HepG2 (cell line): ENCODE results near the gene GDF15. TPM values are rescaled to one million over a fixed set of nuclear protein-coding genes. Genes with fewer than 3 reads are reported as not detected.

Source experiments
- ATF7-NPFF ChIP-seq: sonication (generic); formaldehyde crosslinking; IDR thresholded peaks from 2 replicates; pipeline ENCODE4 v1.8.1; 2023; ENCODE audit warnings: mild to moderate bottlenecking, low read depth, missing genetic modification reagents, moderate library complexity
- EEA1 ChIP-seq: sonication (generic); formaldehyde crosslinking; IDR thresholded peaks from 2 replicates; pipeline ENCODE4 v1.5.1; 2020; ENCODE audit warnings: mild to moderate bottlenecking, missing genetic modification reagents, borderline replicate concordance
- FOXM1 ChIP-seq: sonication (generic); formaldehyde crosslinking; IDR thresholded peaks from 2 replicates; pipeline ENCODE4 v1.5.0; 2020; ENCODE audit warnings: missing genetic modification reagents
- IKZF4 ChIP-seq: sonication (generic); formaldehyde crosslinking; IDR thresholded peaks from 2 replicates; pipeline ENCODE4 v1.5.1; 2020; ENCODE audit warnings: borderline replicate concordance, mild to moderate bottlenecking, low read depth, missing genetic modification reagents; ENCODE audit errors: not compliant biosample characterization
- IRF2 ChIP-seq: IDR thresholded peaks from 2 replicates; pipeline ENCODE4 v1.6.1; 2018; ENCODE audit warnings: missing genetic modification reagents, missing compliant biosample characterization
- KLF13 ChIP-seq: sonication (generic); formaldehyde crosslinking; IDR thresholded peaks from 2 replicates; pipeline ENCODE4 v1.4.0; 2020; ENCODE audit warnings: mild to moderate bottlenecking, missing genetic modification reagents
- MAZ ChIP-seq, 2 experiments: sonication (generic) in 1 of 2; formaldehyde crosslinking in 1 of 2; IDR thresholded peaks; 2 replicates each; pipeline versions ENCODE4 v1.5.0 to v1.6.1; 2012 to 2020; ENCODE audit warnings: low read depth in 2 of 2, mild to moderate bottlenecking in 2 of 2, borderline replicate concordance in 1 of 2, improper control_type of control experiment in 1 of 2, low read length in 1 of 2, missing genetic modification reagents in 1 of 2, moderate library complexity in 1 of 2
- POLR2A ChIP-seq, 2 experiments: IDR thresholded peaks; 2 replicates each; pipeline ENCODE4 v1.6.1; 2011; ENCODE audit warnings: low read depth in 2 of 2, low read length in 2 of 2, mild to moderate bottlenecking in 1 of 2, moderate library complexity in 1 of 2; ENCODE audit not compliant: insufficient read depth in 1 of 2
- POLR2AphosphoS5 ChIP-seq: IDR thresholded peaks from 2 replicates; pipeline ENCODE4 v1.6.1; 2012; ENCODE audit warnings: low read depth, low read length
- SMARCE1 ChIP-seq: fragments of 450-650 bp; IDR thresholded peaks from 2 replicates; pipeline ENCODE4 v1.6.1; 2017; ENCODE audit warnings: borderline replicate concordance
- ZMAT3 ChIP-seq: sonication (generic); formaldehyde crosslinking; conservative IDR thresholded peaks from 2 replicates; pipeline ENCODE4 v1.7.0; 2021; ENCODE audit warnings: missing genetic modification reagents
- ZNF230 ChIP-seq: sonication (generic); formaldehyde crosslinking; IDR thresholded peaks from 2 replicates; pipeline ENCODE4 v1.4.0; 2020; ENCODE audit warnings: mild to moderate bottlenecking, missing genetic modification reagents
- ZNF678 ChIP-seq: sonication (generic); formaldehyde crosslinking; IDR thresholded peaks from 2 replicates; pipeline ENCODE4 v1.4.0; 2020; ENCODE audit warnings: mild to moderate bottlenecking, missing genetic modification reagents
- ZNF749 ChIP-seq: sonication (generic); formaldehyde crosslinking; IDR thresholded peaks from 2 replicates; pipeline ENCODE4 v1.8.0; 2022; ENCODE audit warnings: mild to moderate bottlenecking, missing genetic modification reagents, moderate library complexity, borderline replicate concordance
- ZNF83 ChIP-seq: sonication (generic); formaldehyde crosslinking; IDR thresholded peaks from 2 replicates; pipeline ENCODE4 v1.4.0; 2020; ENCODE audit warnings: missing genetic modification reagents, mild to moderate bottlenecking, borderline replicate concordance
- polyA plus RNA-seq, 8 experiments: library from polyadenylated mRNA; depleted of rRNA in 3 of 8; stranded (reverse) in 7 of 8; unstranded in 1 of 8; fragments of >200 nt; fragmentation: Illumina TruSeq in 4 of 8; extraction: Trizol in 4 of 8; gene quantifications; 2 replicates each; pipeline versions ENCODE4 v1.2.1 to v1.2.3, GENCODE V29; 2011 to 2016; ENCODE audit warnings: low read depth in 4 of 8, missing spikeins in 1 of 8, mixed read lengths in 1 of 8; ENCODE audit not compliant: insufficient read depth in 1 of 8
- total RNA-seq, 5 experiments: library from RNA; depleted of rRNA; stranded (reverse); fragments of >200 nt; fragmentation: Illumina TruSeq; extraction: Trizol; gene quantifications; 2 replicates each; pipeline ENCODE4 v1.2.3, GENCODE V29; 2016; ENCODE audit warnings: low read depth in 1 of 5
- TF ChIP-seq, protein P1 (sequence below): sonication (generic); formaldehyde crosslinking; IDR thresholded peaks from 2 replicates; pipeline ENCODE4 v1.5.1; 2020; ENCODE audit warnings: mild to moderate bottlenecking, missing genetic modification reagents, moderate library complexity
- TF ChIP-seq, protein P2 (sequence below): sonication (generic); formaldehyde crosslinking; IDR thresholded peaks from 2 replicates; pipeline ENCODE4 v1.5.0; 2020; ENCODE audit warnings: mild to moderate bottlenecking, missing genetic modification reagents, moderate library complexity
- TF ChIP-seq, protein P3 (sequence below): sonication (generic); formaldehyde crosslinking; IDR thresholded peaks from 2 replicates; pipeline ENCODE4 v1.4.0; 2020; ENCODE audit warnings: missing genetic modification reagents
- TF ChIP-seq, protein P4 (sequence below): sonication (generic); formaldehyde crosslinking; IDR thresholded peaks from 2 replicates; pipeline ENCODE4 v1.8.0; 2022; ENCODE audit warnings: low read depth, missing genetic modification reagents

The GDF15 gene
- total and polyA plus RNA-seq, 2 of the 13 experiments (the other 11 are each of a cell fraction or from before 2014, with no cell fraction given) = 146 to 422 TPM

DNA sequence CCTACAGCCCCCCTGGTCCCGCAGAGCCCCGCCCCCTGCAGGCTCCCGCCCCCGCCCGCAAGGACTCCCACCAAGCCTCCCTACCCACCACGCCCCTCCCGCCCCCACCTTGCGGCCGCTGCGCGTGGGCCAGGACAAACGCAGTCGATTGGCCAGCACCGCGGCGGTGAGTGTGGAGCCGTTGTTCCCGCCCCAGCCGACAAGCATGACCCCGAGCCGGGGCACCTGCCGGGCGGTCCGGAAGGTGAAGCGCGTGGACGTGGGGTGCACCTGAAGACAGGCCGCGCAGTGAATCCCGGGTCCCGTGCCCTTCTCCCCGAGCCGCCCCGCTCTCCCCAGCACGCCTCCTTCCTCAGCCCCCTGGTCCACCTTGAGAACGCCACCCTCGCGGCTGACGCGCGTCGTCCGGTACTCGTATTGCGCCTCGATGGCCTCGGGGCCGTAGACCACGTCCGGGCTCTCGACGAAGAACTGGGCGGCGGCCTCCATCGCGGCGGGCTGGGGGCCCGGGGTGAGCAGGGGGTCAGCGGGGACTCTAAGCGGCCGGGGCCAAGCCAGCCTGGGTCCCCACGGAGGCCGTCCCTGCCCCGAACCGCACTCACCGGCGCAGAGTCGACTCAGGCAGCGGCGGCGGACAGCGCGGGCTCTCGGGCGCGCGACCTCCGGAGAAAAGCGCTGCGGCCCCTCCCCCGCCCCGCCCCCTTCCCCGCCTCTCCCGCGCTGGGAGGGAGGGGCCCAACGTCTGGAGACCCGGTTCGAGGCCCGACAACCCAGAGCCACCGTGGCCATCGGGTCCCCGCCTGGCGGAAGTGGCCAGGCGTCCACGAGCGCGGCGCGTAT, 51.8 kb downstream of the GDF15 start, which contains the start of gene ISYNA1 (continued):
- peak; percentile 65; the same call in 1 of the 2 replicates for TF ChIP-seq ZNF749
- TF ChIP-seq EEA1 (CRISPR knock-in tag) = no peak
- no peak for TF ChIP-seq FOXM1
- TF ChIP-seq, protein P1, sequence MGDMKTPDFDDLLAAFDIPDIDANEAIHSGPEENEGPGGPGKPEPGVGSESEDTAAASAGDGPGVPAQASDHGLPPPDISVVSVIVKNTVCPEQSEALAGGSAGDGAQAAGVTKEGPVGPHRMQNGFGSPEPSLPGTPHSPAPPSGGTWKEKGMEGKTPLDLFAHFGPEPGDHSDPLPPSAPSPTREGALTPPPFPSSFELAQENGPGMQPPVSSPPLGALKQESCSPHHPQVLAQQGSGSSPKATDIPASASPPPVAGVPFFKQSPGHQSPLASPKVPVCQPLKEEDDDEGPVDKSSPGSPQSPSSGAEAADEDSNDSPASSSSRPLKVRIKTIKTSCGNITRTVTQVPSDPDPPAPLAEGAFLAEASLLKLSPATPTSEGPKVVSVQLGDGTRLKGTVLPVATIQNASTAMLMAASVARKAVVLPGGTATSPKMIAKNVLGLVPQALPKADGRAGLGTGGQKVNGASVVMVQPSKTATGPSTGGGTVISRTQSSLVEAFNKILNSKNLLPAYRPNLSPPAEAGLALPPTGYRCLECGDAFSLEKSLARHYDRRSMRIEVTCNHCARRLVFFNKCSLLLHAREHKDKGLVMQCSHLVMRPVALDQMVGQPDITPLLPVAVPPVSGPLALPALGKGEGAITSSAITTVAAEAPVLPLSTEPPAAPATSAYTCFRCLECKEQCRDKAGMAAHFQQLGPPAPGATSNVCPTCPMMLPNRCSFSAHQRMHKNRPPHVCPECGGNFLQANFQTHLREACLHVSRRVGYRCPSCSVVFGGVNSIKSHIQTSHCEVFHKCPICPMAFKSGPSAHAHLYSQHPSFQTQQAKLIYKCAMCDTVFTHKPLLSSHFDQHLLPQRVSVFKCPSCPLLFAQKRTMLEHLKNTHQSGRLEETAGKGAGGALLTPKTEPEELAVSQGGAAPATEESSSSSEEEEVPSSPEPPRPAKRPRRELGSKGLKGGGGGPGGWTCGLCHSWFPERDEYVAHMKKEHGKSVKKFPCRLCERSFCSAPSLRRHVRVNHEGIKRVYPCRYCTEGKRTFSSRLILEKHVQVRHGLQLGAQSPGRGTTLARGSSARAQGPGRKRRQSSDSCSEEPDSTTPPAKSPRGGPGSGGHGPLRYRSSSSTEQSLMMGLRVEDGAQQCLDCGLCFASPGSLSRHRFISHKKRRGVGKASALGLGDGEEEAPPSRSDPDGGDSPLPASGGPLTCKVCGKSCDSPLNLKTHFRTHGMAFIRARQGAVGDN (CRISPR knock-in tag) = peak; percentile 65
- no peak for TF ChIP-seq ATF7-NPFF (CRISPR knock-in tag)
- TF ChIP-seq, protein P2, sequence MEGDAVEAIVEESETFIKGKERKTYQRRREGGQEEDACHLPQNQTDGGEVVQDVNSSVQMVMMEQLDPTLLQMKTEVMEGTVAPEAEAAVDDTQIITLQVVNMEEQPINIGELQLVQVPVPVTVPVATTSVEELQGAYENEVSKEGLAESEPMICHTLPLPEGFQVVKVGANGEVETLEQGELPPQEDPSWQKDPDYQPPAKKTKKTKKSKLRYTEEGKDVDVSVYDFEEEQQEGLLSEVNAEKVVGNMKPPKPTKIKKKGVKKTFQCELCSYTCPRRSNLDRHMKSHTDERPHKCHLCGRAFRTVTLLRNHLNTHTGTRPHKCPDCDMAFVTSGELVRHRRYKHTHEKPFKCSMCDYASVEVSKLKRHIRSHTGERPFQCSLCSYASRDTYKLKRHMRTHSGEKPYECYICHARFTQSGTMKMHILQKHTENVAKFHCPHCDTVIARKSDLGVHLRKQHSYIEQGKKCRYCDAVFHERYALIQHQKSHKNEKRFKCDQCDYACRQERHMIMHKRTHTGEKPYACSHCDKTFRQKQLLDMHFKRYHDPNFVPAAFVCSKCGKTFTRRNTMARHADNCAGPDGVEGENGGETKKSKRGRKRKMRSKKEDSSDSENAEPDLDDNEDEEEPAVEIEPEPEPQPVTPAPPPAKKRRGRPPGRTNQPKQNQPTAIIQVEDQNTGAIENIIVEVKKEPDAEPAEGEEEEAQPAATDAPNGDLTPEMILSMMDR (CRISPR knock-in tag) = no peak
- TF ChIP-seq, protein P3, sequence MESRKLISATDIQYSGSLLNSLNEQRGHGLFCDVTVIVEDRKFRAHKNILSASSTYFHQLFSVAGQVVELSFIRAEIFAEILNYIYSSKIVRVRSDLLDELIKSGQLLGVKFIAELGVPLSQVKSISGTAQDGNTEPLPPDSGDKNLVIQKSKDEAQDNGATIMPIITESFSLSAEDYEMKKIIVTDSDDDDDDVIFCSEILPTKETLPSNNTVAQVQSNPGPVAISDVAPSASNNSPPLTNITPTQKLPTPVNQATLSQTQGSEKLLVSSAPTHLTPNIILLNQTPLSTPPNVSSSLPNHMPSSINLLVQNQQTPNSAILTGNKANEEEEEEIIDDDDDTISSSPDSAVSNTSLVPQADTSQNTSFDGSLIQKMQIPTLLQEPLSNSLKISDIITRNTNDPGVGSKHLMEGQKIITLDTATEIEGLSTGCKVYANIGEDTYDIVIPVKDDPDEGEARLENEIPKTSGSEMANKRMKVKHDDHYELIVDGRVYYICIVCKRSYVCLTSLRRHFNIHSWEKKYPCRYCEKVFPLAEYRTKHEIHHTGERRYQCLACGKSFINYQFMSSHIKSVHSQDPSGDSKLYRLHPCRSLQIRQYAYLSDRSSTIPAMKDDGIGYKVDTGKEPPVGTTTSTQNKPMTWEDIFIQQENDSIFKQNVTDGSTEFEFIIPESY = peak; percentile 47; the same call in 1 of the 2 replicates
- 0 out of 2 replicates have a peak, but pooled peaks have one; percentile 11 for TF ChIP-seq MAZ (IDR thresholded peaks at IDR 0.05; ENCODE audit: borderline replicate concordance, low read depth, low read length)
- peak; percentile 52; the same call in 1 of the 2 replicates for TF ChIP-seq MAZ (CRISPR knock-in tag; IDR thresholded peaks at IDR 0.05; ENCODE audit: low read depth)
- TF ChIP-seq ZMAT3 (CRISPR knock-in tag) = 0 out of 2 replicates have a peak, but pooled peaks have one; percentile 23
- no peak for TF ChIP-seq ZNF83 (CRISPR knock-in tag)
- no peak for TF ChIP-seq SMARCE1
- TF ChIP-seq, protein P4, sequence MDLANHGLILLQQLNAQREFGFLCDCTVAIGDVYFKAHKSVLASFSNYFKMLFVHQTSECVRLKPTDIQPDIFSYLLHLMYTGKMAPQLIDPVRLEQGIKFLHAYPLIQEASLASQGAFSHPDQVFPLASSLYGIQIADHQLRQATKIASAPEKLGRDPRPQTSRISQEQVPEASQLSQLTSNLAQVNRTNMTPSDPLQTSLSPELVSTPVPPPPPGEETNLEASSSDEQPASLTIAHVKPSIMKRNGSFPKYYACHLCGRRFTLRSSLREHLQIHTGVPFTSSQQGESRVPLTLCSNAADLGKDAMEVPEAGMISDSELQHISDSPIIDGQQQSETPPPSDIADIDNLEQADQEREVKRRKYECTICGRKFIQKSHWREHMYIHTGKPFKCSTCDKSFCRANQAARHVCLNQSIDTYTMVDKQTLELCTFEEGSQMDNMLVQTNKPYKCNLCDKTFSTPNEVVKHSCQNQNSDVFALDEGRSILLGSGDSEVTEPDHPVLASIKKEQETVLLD (CRISPR knock-in tag) = 0 out of 2 replicates have a peak, but pooled peaks have one; percentile 41
- peak in 1 of 2 experiments; percentile 72; a peak in 2 of 4 replicates for TF ChIP-seq POLR2A (IDR thresholded peaks at IDR 0.05; ENCODE audit: insufficient read depth in 1 of 2, low read depth in 2 of 2, low read length in 2 of 2)
- no peak for TF ChIP-seq ZNF678 (CRISPR knock-in tag)
- peak; percentile 36; the same call in 1 of the 2 replicates for TF ChIP-seq IRF2 (CRISPR knock-in tag)
- TF ChIP-seq POLR2AphosphoS5 = no peak
- TF ChIP-seq ZNF230 (CRISPR knock-in tag) = 0 out of 2 replicates have a peak, but pooled peaks have one; percentile 11
- no peak for TF ChIP-seq IKZF4 (CRISPR knock-in tag)
- no peak for TF ChIP-seq KLF13 (CRISPR knock-in tag)
